T-helper 1 cell (primary cell): ENCODE results near the gene ZNF91.
"Not testable (repeated sequence)": the region's sequence is repeated elsewhere in the genome, so short reads cannot be mapped to it uniquely, and the experiment has no call there.

ENCODE experiments used
- DNase-seq, 5 donors: peaks; one replicate each; pipeline ENCODE4 v3.0.0-alpha.2; 2012 to 2020

Gene ZNF91

DNA sequence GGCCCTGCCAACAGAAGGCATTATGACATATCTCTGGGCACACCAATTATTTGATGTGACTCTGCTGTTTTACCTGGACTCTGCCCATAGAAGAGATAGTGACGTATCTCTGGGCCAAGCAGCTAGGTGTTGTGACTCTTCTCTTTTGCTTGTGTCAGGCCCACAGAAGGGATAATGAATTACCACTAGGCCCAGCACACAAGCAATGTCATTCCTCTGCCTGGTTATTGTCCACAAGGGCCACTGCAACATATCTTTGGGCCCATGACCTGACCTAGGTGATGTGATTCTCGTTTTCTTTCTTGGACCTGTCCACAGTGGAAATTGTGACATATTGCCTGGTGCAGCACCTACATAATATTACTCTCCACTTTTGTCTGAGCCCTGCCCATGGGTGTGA, 80.0 kb downstream of the ZNF91 start:
- DNase-seq: no peak

DNA sequence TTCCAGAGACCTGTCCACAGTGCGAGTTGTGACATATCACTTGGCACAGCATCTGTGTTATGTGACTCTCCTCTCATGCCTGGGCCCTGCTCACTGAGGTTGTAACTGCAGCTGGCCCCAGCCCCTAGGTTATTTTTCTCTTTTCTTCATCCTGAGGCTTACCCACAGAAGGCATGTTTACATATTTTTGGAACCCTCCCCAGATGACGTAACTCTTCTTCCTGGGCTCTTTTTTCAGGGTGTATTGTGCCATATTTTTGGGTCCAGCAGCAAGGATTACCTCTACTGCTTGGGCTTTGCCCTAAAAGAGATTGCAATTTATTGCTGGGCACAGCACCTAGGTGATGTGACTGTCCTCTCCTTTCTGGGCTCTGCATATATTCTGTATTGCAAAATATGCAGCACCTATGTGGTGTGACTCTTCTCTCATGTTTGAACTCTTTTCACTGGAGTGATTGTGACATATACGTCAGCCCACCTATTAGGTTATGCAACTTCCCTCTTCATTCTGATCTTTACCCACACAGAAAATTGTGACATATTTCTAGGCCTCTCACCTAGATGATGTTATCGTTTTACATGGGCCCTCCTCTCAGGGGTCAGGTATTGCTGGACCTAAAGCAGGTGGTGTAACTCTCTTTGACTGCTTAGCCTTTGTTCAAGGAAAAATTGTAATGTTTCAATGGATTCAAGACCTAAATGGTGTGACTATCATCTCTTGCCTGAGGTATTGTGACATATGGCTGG, 80.6 kb downstream of the ZNF91 start:
- no peak for DNase-seq

GRCh38 chr19:23313196-23313595, 82.1 kb downstream of the ZNF91 start:
- DNase-seq: no peak

DNA sequence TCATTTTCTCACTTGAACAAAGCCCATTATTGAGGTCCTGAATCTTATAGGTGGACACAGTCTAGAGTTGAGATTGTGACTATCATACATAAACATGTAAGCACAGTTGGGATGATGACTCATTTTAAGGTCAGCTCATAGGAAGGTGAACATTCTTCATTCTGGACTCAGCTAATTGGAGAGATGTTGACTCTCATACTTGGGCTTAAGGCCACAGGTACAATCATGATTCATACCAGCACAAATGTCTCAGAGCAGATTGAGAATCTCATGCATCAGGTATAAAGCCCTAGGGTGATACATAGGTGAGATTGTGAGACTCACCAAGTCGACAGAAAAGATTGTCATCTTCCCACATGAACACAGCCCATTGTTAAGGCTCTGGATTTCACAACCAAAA, 82.8 kb downstream of the ZNF91 start:
- no peak for DNase-seq

DNA sequence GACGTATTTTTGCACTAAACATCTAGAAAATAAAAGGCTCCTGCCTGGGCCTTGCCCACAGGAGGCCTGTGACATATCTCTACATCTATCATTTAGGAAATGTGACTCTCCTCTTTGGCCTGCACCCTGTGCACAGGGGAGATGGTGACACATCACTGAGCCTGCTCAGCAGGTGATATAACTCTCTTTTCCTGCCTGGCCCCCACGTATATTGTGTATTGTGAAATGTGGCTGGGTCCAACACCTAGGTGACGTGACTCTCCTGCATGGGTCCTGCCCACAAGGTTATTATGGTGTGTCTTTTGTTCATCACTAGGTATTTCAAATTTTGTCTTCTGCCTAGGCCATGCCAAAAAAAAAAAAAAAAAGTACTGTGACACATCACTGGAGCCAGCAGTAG, 83.7 kb downstream of the ZNF91 start:
- no peak for DNase-seq

DNA sequence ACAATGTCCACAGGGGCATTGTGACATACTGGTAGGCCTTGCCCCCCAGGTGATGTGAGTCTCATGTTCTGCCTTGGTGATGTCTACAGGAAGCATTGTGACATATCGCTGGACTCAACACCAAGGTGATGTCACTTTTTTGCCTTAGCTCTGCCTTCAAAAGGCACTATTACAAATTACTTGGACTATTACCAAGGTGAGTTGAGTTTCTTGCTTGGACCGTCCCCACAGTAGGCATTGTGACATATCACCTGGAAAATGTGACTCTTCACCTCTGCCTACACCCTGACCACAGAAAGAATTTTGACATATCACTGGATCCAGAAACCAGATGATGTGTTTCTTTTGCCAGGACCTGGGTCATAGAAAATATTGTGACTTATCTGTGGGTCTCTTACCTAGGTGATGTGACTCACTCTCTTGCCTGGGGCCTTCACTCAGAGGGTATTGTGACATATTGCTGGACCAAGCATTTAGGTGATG, 84.5 kb downstream of the ZNF91 start:
- no peak for DNase-seq

GRCh38 chr19:23309926-23310325, 85.3 kb downstream of the ZNF91 start:
- no peak for DNase-seq

DNA sequence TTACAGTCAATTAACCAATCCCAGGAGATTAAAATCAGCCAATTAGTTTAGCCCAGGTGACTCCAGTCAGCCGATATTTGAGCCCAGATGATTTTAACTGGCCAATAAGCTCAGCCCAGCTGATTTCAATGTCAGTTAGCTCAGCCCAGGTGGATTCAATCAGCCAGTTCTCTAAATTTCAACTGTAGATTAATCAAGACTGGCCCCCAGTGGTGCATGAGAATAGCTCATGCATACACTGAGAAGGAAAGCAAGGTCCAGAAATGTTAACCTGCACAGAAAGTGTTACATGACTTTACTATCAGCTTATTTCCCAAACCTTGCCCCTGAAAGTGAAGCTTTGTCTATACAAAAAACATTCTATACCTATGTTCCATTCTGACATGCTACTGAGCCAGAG, 89.7 kb downstream of the ZNF91 start:
- no peak for DNase-seq

GRCh38 chr19:23304238-23304637, 91.0 kb downstream of the ZNF91 start:
- no peak for DNase-seq

DNA sequence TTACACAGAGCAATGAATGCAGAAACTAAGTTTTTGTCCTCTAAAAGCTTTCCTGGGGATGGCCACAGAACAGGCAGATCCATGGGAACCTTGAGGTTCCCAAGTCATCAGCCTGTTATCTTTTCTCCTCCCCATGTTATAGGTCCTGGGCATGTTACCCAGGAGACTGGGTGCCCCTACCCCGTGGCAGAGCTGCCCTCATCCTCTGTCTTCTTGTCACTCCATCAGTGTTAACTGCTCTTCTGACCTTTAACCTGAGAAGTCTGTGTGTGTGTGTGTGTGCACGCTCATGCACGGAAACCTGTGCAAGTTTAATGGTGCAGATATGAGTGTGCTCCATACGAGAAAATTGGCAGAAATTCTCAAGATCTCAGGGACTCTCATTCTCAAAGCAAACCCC, 101.1 kb downstream of the ZNF91 start:
- no peak for DNase-seq

- DNase-seq: not testable (repeated sequence)
Observed at GRCh38 chr19:23289966-23290365, 105.3 kb downstream of the ZNF91 start.
